Mucosa of stomach (tissue), 1 donor: ENCODE data around the gene CTIF.

Source experiments
- H3K27me3 ChIP-seq: one replicate; pipeline ENCODE4 v1.7.0; 2013; ENCODE audit warnings: mild to moderate bottlenecking, low read length; ENCODE audit not compliant: control insufficient read depth, insufficient read depth
- H3K36me3 ChIP-seq: one replicate; pipeline ENCODE4 v1.7.0; 2013; ENCODE audit warnings: low read length; ENCODE audit not compliant: control insufficient read depth, insufficient read depth
- H3K4me1 ChIP-seq: one replicate; pipeline ENCODE4 v1.7.0; 2013; ENCODE audit warnings: mild to moderate bottlenecking, low read length; ENCODE audit not compliant: control insufficient read depth, insufficient read depth
- H3K4me3 ChIP-seq: one replicate; pipeline ENCODE4 v1.7.0; 2013; ENCODE audit warnings: low read length
- H3K9ac ChIP-seq: one replicate; pipeline ENCODE4 v1.7.0; 2013; ENCODE audit warnings: mild to moderate bottlenecking, low read length, moderate library complexity
- H3K9me3 ChIP-seq: one replicate; pipeline ENCODE4 v1.7.0; 2013; ENCODE audit warnings: mild to moderate bottlenecking, low read length, moderate library complexity; ENCODE audit not compliant: control insufficient read depth
- donor health status: Pancreatic carcinoma.

CTIF gene

GRCh38 chr18:48745293-48745692 is 206.5 kb downstream of the CTIF start:
- Histone ChIP-seq H3K27me3 (no peaks in the 10 kb centered on the region), H3K4me1 (no peaks in the 10 kb centered on the region), H3K36me3 (no peaks in the 10 kb centered on the region), H3K9ac (no peak overlapping the region), H3K9me3 (no peaks in the 10 kb centered on the region), H3K4me3 (no peak overlapping the region)

- Histone ChIP-seq H3K4me1 (no peaks in the 10 kb centered on the region), H3K4me3 (no peak overlapping the region), H3K36me3 (no peaks in the 10 kb centered on the region), H3K9me3 (no peaks in the 10 kb centered on the region), H3K27me3 (no peaks in the 10 kb centered on the region), H3K9ac (no peak overlapping the region)
These were observed 210.9 kb downstream of the CTIF start for GRCh38 chr18:48749768-48750167.

DNA sequence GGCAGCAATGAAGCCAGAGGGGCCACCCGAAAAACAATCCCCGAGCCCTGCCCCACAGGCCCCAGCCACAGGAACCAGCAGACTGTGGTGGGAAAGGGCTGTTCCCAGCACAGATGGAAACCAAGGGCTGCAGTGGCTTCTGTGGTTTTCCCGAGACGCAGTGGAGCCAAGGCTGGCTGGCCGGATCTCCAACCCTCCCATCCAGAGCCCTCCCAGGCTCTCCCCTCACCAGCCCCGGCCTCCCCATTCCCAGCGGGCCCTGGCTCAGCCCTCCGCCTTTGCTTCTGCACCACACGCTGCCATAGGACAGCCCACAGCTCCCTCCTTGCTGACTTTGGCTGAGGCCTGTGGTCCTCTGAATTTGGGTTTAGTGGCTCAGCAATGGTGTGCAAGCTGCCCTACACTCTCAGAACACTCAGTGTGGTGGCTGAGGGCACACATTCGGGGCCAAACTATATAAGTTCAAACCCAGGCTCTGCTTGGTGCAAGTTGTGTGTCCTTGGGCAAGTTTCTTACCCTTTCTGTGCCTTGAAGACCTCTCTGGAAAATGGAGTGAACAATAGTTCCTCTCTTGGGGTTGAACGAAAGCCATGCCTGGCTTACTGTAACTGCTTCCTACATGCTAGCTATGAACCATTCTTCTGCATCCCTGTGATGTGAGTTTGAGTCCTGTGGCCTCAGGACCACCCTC is 211.8 kb downstream of the CTIF start:
- H3K9me3 ChIP-seq: no peaks in the 10 kb centered on the region
- H3K36me3 ChIP-seq: no peaks in the 10 kb centered on the region
- H3K4me1 ChIP-seq: no peaks in the 10 kb centered on the region
- no peak overlapping the region for H3K9ac ChIP-seq
- H3K4me3 ChIP-seq: no peak overlapping the region
- H3K27me3 ChIP-seq: no peaks in the 10 kb centered on the region

GRCh38 chr18:48751727-48752468 is 213.1 kb downstream of the CTIF start:
- Histone ChIP-seq H3K4me1 (no peaks in the 10 kb centered on the region), H3K9ac (no peak overlapping the region), H3K36me3 (no peaks in the 10 kb centered on the region), H3K9me3 (no peaks in the 10 kb centered on the region), H3K27me3 (no peaks in the 10 kb centered on the region), H3K4me3 (no peak overlapping the region)

GRCh38 chr18:48752478-48752877 is 213.6 kb downstream of the CTIF start:
- no peaks in the 10 kb centered on the region for H3K27me3 ChIP-seq
- H3K36me3 ChIP-seq: no peaks in the 10 kb centered on the region
- no peaks in the 10 kb centered on the region for H3K4me1 ChIP-seq
- no peak overlapping the region for H3K9ac ChIP-seq
- H3K4me3 ChIP-seq: no peak overlapping the region
- H3K9me3 ChIP-seq: no peaks in the 10 kb centered on the region

DNA sequence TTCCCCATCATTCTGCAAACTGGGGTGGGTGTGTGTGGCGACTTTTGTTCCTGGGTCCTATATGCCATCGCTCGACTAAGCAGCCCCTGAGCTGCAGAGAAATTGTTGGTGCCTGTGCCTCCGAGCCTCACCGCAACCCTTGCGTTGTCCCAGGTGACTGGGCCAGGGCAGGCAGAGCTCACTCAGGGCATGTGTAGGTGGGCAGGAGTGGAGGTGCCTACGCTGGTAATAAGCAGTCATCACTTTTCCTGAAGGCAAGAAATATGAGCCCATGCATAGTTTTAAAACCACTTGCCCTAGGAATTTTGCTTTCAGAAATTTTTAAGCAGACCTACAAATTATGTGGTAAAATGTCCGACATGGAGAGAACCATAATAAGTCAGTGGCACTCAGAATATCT is 214.1 kb downstream of the CTIF start:
- no peaks in the 10 kb centered on the region for H3K36me3 ChIP-seq
- H3K4me1 ChIP-seq: no peaks in the 10 kb centered on the region
- no peak overlapping the region for H3K4me3 ChIP-seq
- H3K27me3 ChIP-seq: no peaks in the 10 kb centered on the region
- no peak overlapping the region for H3K9ac ChIP-seq
- no peaks in the 10 kb centered on the region for H3K9me3 ChIP-seq

- H3K4me3 ChIP-seq: no peak overlapping the region
- H3K36me3 ChIP-seq: no peaks in the 10 kb centered on the region
- H3K4me1 ChIP-seq: no peaks in the 10 kb centered on the region
- H3K9me3 ChIP-seq: no peaks in the 10 kb centered on the region
- H3K9ac ChIP-seq: no peak overlapping the region
- H3K27me3 ChIP-seq: no peaks in the 10 kb centered on the region
These were observed 214.9 kb downstream of the CTIF start for GRCh38 chr18:48753691-48754090.

DNA sequence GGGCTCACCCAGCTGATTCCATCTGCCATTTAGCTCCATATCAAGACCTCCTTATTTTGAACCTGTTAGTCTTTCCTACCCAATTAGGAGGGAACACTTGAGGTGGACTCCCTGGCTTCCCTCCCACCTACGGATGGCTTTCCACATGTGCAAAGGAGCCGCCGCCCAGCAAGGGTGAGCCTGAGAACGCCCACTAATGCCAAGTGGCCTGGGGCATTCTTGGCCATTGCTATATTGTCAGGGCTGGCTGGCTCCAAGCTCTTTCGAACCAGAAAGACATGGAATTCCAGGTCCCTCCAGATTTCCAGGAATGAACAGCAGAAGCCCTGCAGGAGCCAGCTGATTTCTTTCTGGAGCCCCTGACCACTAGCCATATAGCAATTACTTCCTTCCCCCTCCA is 215.7 kb downstream of the CTIF start:
- Histone ChIP-seq H3K36me3 (no peaks in the 10 kb centered on the region), H3K27me3 (no peaks in the 10 kb centered on the region), H3K9me3 (no peaks in the 10 kb centered on the region), H3K4me3 (no peak overlapping the region), H3K9ac (no peak overlapping the region), H3K4me1 (no peaks in the 10 kb centered on the region)

DNA sequence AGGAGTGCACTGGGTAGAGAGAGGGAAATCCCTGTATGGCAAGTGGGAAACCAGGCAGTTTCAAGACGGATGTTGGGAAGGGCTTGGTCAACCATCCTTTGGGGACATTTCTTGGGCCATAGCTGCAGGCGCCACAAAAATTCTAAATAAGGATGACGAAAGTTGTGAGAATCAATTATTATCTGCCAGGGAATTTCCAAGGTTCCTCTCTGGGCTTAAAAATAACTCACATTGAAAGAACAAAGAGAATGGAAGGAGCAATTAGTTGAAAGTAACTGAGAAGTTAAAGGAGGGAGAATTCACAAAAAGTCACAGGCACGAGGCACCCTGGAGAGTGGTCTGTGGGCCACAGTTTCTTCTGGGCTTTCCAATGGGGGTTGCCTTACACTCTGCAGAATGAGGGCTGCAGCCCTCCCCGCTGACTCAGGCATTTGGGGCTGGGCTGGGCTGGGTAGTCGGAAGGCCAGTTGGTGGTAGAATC is 216.2 kb downstream of the CTIF start:
- Histone ChIP-seq H3K4me3 (no peak overlapping the region), H3K36me3 (no peaks in the 10 kb centered on the region), H3K9me3 (no peaks in the 10 kb centered on the region), H3K4me1 (no peaks in the 10 kb centered on the region), H3K9ac (no peak overlapping the region), H3K27me3 (no peaks in the 10 kb centered on the region)

GRCh38 chr18:48756511-48757226 is 217.8 kb downstream of the CTIF start:
- Histone ChIP-seq H3K9me3 (no peaks in the 10 kb centered on the region), H3K4me1 (peaks cover 6% of the 10 kb centered on the region), H3K36me3 (no peaks in the 10 kb centered on the region), H3K27me3 (no peaks in the 10 kb centered on the region), H3K9ac (no peak overlapping the region), H3K4me3 (no peak overlapping the region)

DNA sequence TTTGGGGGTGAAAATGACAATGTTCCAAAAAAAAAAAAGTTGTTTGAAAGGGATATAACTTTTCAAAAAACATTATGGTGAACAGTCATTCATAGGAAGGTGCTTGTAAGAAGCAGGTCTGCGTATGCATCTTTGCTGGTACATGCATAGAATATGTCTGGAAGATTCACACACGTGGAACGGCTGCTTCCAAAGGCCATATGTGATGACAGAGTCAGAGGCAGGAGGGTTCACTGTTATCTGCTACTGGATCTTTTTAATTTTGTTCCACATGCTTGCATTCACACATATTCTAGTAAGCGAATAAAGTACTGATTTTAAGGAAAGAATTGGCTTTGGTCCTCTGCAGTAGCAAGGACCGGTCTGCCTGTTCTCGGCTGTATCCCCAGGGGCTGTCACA is 218.5 kb downstream of the CTIF start:
- Histone ChIP-seq H3K36me3 (no peaks in the 10 kb centered on the region), H3K4me1 (peaks cover 6% of the 10 kb centered on the region), H3K4me3 (no peak overlapping the region), H3K9ac (no peak overlapping the region), H3K27me3 (no peaks in the 10 kb centered on the region), H3K9me3 (no peaks in the 10 kb centered on the region)

DNA sequence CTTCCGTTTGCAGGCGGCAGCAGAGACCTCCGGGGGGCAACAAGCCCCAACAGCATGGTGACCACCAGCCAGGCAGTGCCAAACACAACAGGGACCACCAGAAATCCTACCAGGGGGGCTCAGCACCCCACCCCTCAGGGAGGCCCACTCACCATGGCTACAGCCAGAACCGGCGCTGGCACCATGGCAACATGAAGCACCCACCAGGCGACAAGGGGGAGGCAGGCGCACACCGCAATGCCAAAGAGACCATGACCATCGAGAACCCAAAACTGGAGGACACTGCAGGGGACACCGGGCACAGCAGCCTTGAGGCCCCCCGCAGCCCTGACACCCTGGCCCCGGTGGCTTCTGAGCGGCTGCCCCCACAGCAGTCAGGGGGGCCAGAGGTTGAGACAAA is 219.1 kb downstream of the CTIF start:
- no peaks in the 10 kb centered on the region for H3K27me3 ChIP-seq
- no peak overlapping the region for H3K4me3 ChIP-seq
- no peak overlapping the region for H3K9ac ChIP-seq
- H3K9me3 ChIP-seq: no peaks in the 10 kb centered on the region
- H3K4me1 ChIP-seq: peaks cover 6% of the 10 kb centered on the region
- no peaks in the 10 kb centered on the region for H3K36me3 ChIP-seq
